RWPE1 (cell line): ENCODE measurements around the gene COL4A6.
A peak's percentile ranks its signal among the peaks of the same experiment; 100 is the strongest.

ENCODE experiments used
- CTCF ChIA-PET: fragments of 350-600 bp; sonication (Branson Sonifier 250); formaldehyde crosslinking; extraction: SDS; loops from one replicate; lab custom pipeline; 2021; lab: Yijun Ruan, JAX
- POLR2A ChIA-PET: fragments of 400-600 bp; formaldehyde crosslinking; extraction: SDS; loops from one replicate; lab custom pipeline; 2020; ENCODE audit warnings: antibody characterized with exemption; ENCODE audit not compliant: low non-redundant PET; lab: Yijun Ruan, JAX
- DNase-seq: peaks from one replicate; pipeline ENCODE4 v3.0.0; 2012; ENCODE audit warnings: low spot score
- H3K27ac ChIP-seq: fragments of 450-650 bp; 2 replicates; pipeline ENCODE4 v1.5.1; 2017
- TF ChIP-seq, protein P1 (sequence below): fragments of 450-650 bp; conservative IDR thresholded peaks from 2 replicates; pipeline ENCODE4 v1.5.1; 2017; ENCODE audit warnings: low read depth, mild to moderate bottlenecking

Gene COL4A6

DNA sequence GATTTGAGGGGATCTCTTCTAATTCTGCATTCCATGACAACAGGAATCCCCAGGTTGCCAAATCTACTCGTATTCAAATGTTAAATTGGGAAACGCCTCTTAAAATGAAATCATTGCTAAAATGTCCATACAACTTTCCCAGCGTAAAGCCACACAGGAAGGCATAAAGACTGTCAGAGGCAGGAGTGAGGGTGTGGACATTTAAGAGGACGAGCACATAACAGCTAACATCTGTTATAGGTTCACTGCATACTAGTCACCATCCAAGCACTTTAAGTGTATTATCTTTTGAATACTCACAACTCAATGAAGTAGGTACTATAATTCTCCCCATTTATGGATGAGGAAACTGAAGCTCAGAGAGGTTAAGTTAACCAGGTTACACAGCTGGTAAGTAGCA, 311.1 kb downstream of the COL4A6 start:
- ChIA-PET CTCF (no interaction called here), POLR2A (no interaction called here)
- TF ChIP-seq, protein P1, sequence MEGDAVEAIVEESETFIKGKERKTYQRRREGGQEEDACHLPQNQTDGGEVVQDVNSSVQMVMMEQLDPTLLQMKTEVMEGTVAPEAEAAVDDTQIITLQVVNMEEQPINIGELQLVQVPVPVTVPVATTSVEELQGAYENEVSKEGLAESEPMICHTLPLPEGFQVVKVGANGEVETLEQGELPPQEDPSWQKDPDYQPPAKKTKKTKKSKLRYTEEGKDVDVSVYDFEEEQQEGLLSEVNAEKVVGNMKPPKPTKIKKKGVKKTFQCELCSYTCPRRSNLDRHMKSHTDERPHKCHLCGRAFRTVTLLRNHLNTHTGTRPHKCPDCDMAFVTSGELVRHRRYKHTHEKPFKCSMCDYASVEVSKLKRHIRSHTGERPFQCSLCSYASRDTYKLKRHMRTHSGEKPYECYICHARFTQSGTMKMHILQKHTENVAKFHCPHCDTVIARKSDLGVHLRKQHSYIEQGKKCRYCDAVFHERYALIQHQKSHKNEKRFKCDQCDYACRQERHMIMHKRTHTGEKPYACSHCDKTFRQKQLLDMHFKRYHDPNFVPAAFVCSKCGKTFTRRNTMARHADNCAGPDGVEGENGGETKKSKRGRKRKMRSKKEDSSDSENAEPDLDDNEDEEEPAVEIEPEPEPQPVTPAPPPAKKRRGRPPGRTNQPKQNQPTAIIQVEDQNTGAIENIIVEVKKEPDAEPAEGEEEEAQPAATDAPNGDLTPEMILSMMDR = no peak
- no peak for DNase-seq
- no peak overlapping the region for H3K27ac ChIP-seq

DNA sequence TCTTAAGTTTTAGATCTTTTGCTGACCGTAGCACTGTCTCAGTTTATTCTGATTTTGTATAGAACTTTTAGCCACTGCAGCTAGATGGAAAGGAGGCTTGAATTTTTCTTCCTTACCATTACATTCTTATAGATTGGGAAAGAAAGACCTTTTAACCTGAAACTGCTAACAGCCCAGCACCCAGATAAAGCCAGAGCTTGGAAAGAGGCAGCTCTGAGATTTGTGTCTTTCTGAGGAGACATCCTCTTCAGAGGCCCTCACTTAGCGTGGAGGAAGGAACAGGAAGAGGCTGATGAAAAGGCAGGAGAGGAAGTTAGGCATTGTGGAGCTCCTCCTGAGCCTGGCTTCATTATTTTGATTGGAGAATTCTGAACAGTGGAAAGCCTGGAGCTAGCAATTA, 311.6 kb downstream of the COL4A6 start:
- no peak overlapping the region for H3K27ac ChIP-seq
- TF ChIP-seq, protein P1 = no peak
- ChIA-PET POLR2A (no interaction called here), CTCF (no interaction called here)
- DNase-seq = no peak

DNA sequence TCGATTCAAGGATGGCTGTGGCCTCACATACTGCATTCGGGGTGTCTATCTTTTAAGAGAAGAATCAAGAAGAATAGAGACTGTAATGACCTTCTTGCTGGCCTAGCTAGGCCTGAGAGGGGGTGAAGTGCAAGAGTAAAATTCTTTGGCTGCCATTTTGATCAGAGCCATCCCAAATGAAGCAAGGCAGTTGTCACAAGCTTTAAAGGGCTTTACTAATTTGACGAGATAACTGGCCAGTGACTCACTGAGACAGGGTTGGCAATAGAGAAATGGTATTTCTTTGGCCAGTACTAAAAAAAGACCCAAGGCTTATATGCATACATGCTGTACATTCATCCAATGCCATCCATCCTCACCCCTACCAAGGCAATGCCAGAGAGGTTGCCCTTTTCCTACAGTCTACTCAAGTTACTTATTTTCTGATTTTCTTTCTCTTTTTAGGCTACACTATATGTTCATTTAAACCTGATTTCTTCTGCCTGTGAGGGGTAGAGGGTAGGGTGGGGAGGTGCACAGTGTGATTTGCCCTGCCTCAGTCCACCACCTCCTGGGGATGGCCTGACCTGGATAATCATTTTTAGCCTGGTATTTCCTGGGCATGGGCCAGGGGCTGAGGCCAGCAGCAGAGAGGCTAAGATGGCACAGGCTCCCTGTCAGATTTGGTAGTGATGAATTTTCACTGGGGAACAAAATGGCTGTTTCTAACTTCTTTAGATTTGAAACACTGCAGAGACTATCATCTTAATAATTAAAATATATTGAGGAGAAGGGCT, 314.4 kb downstream of the COL4A6 start:
- DNase-seq = no peak
- ChIA-PET POLR2A (no interaction called here), CTCF (interaction anchor here (0.7 kb wide), 1 partner anchor 16 kb away, joined by 4 read pairs; no protein-coding TSS in a partner anchor)
- TF ChIP-seq, protein P1 = no peak
- no peak overlapping the region for H3K27ac ChIP-seq

DNA sequence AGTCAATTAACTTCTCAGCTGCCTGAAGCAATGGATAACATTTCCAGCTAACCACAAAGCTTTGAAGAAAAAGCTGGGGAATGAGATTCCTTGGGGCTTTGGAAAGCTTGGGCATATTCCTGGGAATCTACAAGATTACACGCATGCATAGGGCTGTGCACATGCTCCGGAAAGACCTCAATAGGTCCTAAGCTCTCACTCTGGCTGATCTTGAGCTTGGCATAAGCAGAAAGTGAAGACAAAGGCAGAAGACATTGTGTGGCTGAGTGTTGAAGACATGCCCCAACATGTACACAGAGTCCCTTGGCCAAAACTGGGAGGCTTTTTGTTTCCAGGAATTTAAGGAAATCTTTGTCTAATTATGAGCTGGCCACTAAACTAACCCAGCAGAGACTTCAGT, 315.5 kb downstream of the COL4A6 start:
- peak; percentile 16 for DNase-seq
- H3K27ac ChIP-seq = no peak overlapping the region
- TF ChIP-seq, protein P1 = no peak
- ChIA-PET CTCF (no interaction called here), POLR2A (no interaction called here)

DNA sequence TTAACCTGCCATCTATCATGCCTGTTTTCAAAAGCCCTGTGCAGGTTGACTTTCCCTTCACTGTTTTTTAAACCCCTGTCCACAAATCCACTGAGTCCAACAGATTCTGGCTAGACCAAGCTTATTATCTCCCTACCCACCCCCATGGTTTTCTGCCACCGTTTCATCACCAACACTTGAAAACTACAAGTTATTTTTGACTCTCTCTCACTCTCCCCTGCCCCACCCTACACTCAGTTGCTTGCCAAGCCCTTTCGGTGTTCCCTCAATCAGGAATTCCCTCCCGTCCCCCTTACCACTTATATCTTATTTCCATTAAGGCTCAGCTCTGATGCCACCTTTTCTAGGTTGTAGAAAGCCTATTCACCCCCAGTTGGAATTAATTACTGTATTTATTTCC, 316.9 kb downstream of the COL4A6 start:
- ChIA-PET CTCF (no interaction called here), POLR2A (no interaction called here)
- DNase-seq = no peak
- H3K27ac ChIP-seq = no peak overlapping the region
- TF ChIP-seq, protein P1 = no peak

DNA sequence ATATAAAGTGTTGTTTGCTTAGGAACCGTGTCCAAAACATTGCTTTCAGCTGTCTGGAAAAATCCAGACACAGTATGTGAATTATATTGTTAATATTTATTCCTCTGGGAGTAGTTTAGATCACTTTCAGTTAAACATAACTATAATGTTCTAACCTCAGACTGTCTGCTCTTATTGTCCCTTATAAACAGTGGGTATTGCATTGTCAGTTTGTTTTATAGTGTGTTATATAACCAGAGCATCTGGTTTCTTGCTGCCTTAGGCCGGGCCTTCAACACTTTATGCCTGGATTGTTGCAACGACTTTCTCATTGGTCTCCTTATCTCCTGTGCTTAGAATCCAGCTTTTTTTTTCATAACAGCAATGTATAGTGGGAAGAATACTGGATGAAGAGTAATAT, 320.2 kb downstream of the COL4A6 start:
- no peak overlapping the region for H3K27ac ChIP-seq
- ChIA-PET POLR2A (no interaction called here), CTCF (no interaction called here)
- no peak for DNase-seq
- TF ChIP-seq, protein P1 = no peak
